Lung (tissue), 12 donors: ENCODE data around the gene AFAP1L2. TPM values are rescaled to one million over a fixed set of nuclear protein-coding genes. Genes with fewer than 3 reads are reported as not detected.

Source experiments
- ATAC-seq: fragments of 200-7000 bp; cut with Tn5 transposase; one replicate; pipeline ENCODE4 v1.9.1; 2020; ENCODE audit warnings: moderate number of reproducible peaks; ENCODE audit not compliant: insufficient read depth, low FRiP score
- DNase-seq, 3 donors: peaks; one replicate each; pipeline ENCODE4 v3.0.0-alpha.2; 2013 to 2017
- H3K27ac ChIP-seq, 2 donors: one replicate each; pipeline ENCODE4 v1.5.1; 2013; ENCODE audit warnings: mild to moderate bottlenecking in 2 of 2, moderate library complexity in 2 of 2, control low read depth in 1 of 2, inconsistent platforms in 1 of 2, low read depth in 1 of 2, low read length in 1 of 2
- H3K27me3 ChIP-seq, 3 donors: one replicate each; pipeline ENCODE4 v1.5.1; 2013; ENCODE audit warnings: low read length in 2 of 3; ENCODE audit not compliant: control insufficient read depth in 3 of 3, insufficient read depth in 3 of 3
- H3K36me3 ChIP-seq, 4 donors: one replicate each; pipeline ENCODE4 v1.5.1; 2013; ENCODE audit warnings: low read length in 4 of 4, mild to moderate bottlenecking in 1 of 4, moderate library complexity in 1 of 4; ENCODE audit not compliant: control insufficient read depth in 4 of 4, insufficient read depth in 4 of 4
- H3K4me1 ChIP-seq, 5 donors: one replicate each; pipeline ENCODE4 v1.5.1; 2013; ENCODE audit warnings: low read length in 5 of 5, mild to moderate bottlenecking in 2 of 5, moderate library complexity in 1 of 5; ENCODE audit not compliant: control insufficient read depth in 5 of 5, insufficient read depth in 5 of 5
- H3K4me3 ChIP-seq: one replicate; pipeline ENCODE4 v1.5.1; 2013; ENCODE audit warnings: mild to moderate bottlenecking, control low read depth, moderate library complexity
- H3K9ac ChIP-seq, 2 donors: one replicate each; pipeline ENCODE4 v1.5.1; 2013; ENCODE audit warnings: low read length in 2 of 2, control low read depth in 1 of 2; ENCODE audit not compliant: insufficient read depth in 1 of 2
- H3K9me3 ChIP-seq, 4 donors: one replicate each; pipeline ENCODE4 v1.5.1; 2013; ENCODE audit warnings: low read length in 3 of 4, mild to moderate bottlenecking in 1 of 4, moderate library complexity in 1 of 4; ENCODE audit not compliant: control insufficient read depth in 4 of 4, insufficient read depth in 3 of 4
- WGBS, 2 donors: extraction: QIAGEN DNeasy Blood & Tissue Kit; methylation state at CpG; one replicate each; pipeline ENCODE4 v1.1.7; 2013; 5-methylcytosine and 5-hydroxymethylcytosine counted together
- polyA plus RNA-seq, 2 donors: library from polyadenylated mRNA; stranded (reverse); fragments of 200-250 nt; gene quantifications; one replicate each; pipeline ENCODE4 v1.2.1, GENCODE V29; 2013
- total RNA-seq, 2 donors: library from RNA; depleted of rRNA in 1 of 2; stranded (reverse); fragments of >200 nt in 1 of 2; gene quantifications; one replicate each; pipeline ENCODE4 v1.2.1, GENCODE V29; 2014 to 2021
- TF ChIP-seq, protein P1 (sequence below): IDR thresholded peaks from 2 replicates; pipeline ENCODE4 v1.5.1; 2012; ENCODE audit warnings: mild to moderate bottlenecking; ENCODE audit errors: control extremely low read depth, extremely low read depth
- donor health status: control.
- donor health status: control.
- donor health status: Bipolar disorder and iron deficiency.
- donor health status: healthy.
- donor health status: DM: yes; HTN: yes; CAD: no.

Gene AFAP1L2
- total and polyA plus RNA-seq, 4 donors, result 2.0 to 21.0 (median 5.8) TPM

DNA sequence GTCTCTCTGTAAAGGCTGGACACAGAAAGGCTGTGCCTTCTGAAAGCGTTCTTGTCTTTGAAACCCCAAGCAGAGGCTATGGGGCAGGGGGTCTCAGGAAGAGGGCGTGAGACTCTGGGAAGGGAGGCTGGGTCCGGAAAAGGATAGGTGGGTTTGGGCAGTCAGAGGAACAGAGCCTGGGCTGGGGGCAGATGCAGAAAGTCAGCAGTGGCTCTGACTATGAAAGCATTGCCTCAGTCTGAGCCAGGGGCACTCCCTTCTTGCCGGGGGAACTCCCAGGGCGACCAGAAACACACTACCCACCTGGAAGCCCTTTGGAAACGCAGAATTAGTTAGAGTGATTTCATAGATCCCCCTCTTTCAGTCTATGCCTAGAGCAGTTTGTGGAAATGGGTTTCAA lies 93.3 kb downstream of the AFAP1L2 start:
- Histone ChIP-seq H3K9me3 (peaks cover 0 to 2% (median 0%) of the 10 kb centered on the region in 4 donors), H3K4me3 (no peak overlapping the region), H3K4me1 (peaks cover 0 to 6% (median 0%) of the 10 kb centered on the region in 5 donors), H3K9ac (no peak overlapping the region), H3K27ac (no peak overlapping the region), H3K27me3 (no peaks in the 10 kb centered on the region), H3K36me3 (peaks cover 0 to 14% (median 2%) of the 10 kb centered on the region in 4 donors)
- 75 to 96% methylated on average over 6 of the region's 6 CpGs for WGBS, 2 donors
- DNase-seq (no peak), ATAC-seq (no peak)
- TF ChIP-seq, protein P1, sequence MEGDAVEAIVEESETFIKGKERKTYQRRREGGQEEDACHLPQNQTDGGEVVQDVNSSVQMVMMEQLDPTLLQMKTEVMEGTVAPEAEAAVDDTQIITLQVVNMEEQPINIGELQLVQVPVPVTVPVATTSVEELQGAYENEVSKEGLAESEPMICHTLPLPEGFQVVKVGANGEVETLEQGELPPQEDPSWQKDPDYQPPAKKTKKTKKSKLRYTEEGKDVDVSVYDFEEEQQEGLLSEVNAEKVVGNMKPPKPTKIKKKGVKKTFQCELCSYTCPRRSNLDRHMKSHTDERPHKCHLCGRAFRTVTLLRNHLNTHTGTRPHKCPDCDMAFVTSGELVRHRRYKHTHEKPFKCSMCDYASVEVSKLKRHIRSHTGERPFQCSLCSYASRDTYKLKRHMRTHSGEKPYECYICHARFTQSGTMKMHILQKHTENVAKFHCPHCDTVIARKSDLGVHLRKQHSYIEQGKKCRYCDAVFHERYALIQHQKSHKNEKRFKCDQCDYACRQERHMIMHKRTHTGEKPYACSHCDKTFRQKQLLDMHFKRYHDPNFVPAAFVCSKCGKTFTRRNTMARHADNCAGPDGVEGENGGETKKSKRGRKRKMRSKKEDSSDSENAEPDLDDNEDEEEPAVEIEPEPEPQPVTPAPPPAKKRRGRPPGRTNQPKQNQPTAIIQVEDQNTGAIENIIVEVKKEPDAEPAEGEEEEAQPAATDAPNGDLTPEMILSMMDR, result no peak

DNA sequence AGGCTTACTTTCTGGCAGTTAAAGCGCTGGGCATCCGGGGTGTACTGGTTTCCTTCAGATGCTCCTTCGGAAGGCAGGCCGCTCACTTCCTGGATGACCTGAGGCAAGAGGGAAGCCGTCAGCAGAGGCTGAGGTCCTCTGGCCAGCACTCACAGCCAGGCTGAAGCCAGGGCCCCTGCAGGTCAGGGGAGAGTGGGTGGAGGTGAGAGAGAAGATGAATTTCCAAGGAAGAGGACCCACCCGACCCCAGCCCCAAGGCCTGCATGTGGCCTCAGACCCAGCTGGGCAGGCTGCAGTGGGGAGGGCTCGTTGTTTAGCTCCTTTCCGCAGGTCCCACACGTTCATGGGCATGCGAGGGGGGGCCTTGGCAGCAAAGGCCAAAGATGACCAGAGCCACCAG lies 94.0 kb downstream of the AFAP1L2 start:
- H3K4me3 ChIP-seq, result no peak overlapping the region
- no peak overlapping the region for H3K9ac ChIP-seq
- WGBS, 2 donors, result 87 to 94% methylated on average over 10 of the region's 10 CpGs
- peaks cover 0 to 6% (median 0%) of the 10 kb centered on the region in 5 donors for H3K4me1 ChIP-seq
- TF ChIP-seq, protein P1, result no peak
- peaks cover 0 to 14% (median 2%) of the 10 kb centered on the region in 4 donors for H3K36me3 ChIP-seq
- no peak overlapping the region for H3K27ac ChIP-seq
- DNase-seq (no peak), ATAC-seq (no peak)
- H3K9me3 ChIP-seq, result peaks cover 0 to 2% (median 0%) of the 10 kb centered on the region in 4 donors
- H3K27me3 ChIP-seq, result no peaks in the 10 kb centered on the region

DNA sequence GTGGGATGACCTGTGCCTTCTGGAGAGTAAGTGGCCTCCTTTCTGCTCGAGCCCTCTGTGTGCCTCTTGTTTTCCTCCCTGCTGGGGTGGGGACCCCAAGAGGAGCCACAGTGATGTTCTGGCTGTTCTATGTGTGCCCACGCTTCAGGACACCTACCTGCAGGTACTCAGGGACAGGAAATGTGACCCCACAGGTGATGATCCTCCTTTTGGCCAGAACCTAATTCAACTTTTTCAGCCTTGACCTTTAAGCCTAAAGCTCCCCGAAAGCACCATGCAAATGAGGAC lies 95.0 kb downstream of the AFAP1L2 start:
- peaks cover 0 to 14% (median 2%) of the 10 kb centered on the region in 4 donors for H3K36me3 ChIP-seq
- no peak for DNase-seq
- TF ChIP-seq, protein P1, result no peak
- peaks cover 0 to 12% (median 3%) of the 10 kb centered on the region in 5 donors for H3K4me1 ChIP-seq
- no peak overlapping the region for H3K27ac ChIP-seq
- no peak for ATAC-seq
- H3K4me3 ChIP-seq, result no peak overlapping the region
- no peaks in the 10 kb centered on the region for H3K27me3 ChIP-seq
- WGBS, 2 donors, result 77 to 90% methylated on average over 3 of the region's 3 CpGs
- peaks cover 0 to 2% (median 0%) of the 10 kb centered on the region in 4 donors for H3K9me3 ChIP-seq
- H3K9ac ChIP-seq, result no peak overlapping the region
